NCI-H1436 (cell line): ENCODE measurements around the gene DIS3L2.

Experiments used
- DNase-seq: peaks from one replicate; lab custom pipeline; 2025; lab: John Stamatoyannopoulos, UW

The DIS3L2 gene

GRCh38 chr2:232183279-232183678 is 221.8 kb downstream of the DIS3L2 start:
- DNase-seq = no peak

DNA sequence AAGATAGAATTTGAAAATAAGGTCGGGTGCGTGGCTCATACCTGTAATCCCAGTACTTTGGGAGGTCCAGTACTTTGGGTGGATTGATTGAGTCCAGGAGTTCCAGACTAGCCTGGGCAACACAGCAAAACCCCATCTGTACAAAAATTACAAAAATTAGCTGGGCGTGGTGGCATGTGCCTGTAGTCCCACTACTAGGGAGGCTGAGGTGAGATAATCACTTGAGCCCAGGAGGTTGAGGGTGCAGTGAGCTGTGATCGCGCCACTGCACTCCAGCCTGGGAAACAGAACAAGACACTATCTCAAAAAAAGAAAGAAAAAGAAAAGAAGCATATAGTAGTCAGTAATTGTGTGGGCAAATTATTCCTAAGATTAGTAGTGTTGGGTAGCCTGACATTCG is 222.8 kb downstream of the DIS3L2 start:
- no peak for DNase-seq

DNA sequence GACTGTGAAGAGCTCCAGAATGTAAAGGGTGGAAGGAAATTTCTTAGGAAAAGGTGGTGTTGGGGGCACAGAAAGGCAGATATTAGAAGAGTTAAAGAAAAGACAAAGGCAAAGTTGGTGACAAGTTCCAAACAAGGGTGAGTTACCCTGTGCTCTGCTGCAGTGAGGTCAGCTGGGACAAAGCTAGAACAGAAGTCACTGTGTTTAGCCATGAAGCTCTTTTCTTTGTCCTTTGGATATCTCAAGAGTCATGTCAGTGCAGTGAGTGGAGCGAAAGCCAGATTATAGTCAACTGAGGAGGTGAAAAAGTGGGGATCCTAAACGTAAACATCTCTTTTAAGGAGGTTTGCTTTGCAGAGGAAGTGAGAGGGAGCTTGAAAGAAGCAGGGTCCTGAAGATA is 229.3 kb downstream of the DIS3L2 start:
- no peak for DNase-seq

DNA sequence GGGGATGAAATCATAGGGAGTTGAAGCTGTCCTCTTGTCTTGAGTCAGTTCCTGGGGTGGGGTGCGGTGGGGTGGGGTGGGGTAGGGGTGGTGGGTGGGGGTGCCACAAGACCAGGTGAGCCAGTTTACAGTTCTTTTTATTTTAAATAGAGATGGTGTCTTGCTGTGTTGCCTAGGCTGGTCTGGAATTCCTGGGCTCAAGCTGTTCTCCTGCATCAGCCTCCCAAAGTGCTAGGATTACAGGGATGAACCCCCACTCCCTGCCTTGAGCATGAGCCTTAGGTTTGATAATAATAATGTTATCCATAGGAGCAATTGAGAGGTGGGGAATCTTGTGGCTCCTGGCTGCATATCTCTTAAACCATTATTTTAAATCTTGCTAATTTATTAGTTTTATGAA is 234.0 kb downstream of the DIS3L2 start:
- no peak for DNase-seq

GRCh38 chr2:232196802-232197201 is 235.3 kb downstream of the DIS3L2 start:
- DNase-seq = no peak

DNA sequence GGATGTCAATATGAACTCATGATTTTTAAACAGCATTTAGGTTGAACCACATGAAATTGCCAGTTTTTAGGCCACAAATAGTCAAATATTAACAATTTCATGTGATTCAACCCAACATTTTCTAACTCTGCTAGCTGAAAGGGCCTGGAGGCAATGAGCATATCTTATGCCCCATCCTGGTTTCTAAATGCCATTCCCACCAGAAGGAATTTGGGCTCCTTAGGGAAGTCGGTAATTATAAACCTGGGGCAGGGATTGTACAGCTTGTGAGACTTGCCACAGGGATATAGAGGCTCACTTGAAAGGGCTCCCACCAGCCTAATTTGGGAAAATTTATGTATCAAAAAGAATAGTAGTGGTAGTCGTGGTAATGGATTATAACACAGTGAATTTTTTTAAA is 238.7 kb downstream of the DIS3L2 start:
- DNase-seq = no peak

DNA sequence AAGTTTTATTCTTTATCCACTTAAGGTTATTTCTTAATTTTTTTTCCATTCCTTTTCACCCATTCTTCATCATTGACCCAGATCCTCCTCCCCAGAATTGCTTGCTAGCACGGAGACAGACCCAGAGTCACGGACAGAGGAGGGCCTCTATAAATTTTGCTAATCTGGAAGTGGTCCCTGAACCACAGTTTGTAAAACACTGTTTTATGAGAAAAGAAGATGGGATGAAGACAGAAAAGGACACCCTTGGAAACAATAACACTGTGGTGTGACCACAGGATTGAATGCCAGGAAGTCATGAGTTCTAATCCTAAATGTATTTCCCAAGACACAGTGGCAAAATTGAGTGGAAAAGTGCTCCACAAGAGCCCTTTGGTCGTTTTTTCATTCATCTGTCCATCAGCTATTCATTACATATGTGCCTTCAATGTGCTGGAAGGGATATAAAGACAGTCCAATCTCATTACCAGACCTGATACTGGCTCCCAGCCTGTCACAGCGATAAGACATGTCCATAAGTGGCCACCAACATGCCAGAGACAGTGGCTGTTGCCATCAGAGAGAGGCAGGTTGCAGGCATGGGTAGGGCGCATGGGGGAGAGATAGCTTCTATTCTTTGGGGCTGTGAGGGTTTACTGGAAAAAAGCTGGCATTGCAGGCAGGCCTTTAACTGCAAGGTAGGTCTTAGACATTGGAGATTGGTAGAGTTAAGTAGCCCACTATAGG is 241.8 kb downstream of the DIS3L2 start:
- no peak for DNase-seq

DNA sequence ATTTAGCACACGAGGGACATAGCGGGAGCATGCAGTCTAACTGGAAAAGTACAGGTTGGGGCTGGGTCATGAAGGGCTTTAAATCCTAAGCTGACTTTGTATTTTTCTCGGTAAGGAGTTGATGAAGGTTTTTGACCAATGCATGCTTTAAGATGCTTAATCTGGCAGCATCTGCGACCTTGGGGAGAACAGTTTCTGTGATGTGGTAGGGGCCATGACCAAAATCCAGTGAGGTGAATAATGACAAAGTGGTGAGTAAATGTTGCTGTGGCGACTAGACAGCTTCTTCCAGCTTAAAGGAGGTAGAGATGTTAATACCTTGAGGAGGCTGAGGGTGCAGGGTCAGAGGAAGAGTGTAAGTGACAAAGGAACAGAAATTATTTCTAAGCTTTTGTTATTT is 242.4 kb downstream of the DIS3L2 start:
- DNase-seq = no peak

DNA sequence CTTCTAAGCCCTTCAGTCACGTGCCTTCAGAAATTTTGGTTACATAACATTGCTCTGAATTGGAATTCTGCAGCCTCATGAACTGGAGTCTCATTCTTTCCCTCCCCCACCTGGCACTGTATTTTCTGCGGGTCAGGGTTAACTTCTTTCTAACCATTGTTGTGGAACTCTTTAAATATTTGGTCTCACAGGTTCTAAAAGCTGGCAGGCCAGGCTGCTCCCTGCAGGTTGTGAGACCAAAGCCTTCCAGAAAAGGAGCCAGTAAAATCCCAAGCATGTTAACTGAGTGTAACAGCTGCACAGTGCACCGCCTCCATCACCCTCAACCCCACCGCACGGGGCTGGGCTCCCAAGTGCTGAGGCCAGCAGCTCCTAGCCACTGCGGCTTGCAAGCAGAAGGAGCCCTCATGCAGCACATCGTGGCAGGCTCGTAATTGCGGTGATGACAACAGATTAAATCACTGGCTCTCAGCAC is 243.0 kb downstream of the DIS3L2 start:
- no peak for DNase-seq

DNA sequence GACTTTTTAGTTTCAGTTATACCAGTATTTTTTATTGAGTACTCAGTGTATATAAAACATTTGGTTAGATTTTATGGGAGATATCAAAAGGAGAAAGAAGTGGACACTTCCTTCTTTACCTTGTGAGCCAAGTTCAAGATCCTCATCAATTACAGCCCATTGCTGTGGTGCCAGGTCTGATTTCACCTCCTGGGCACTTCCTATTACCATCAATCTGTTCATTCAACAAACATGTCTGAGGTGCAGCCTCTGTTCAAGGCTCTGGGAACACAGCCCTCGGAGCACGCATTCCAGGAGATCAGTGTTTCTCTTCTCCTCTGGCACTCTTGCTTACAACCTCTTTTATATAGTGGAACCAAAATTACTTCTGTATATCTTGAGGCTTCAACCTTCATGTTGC is 245.7 kb downstream of the DIS3L2 start:
- no peak for DNase-seq

DNA sequence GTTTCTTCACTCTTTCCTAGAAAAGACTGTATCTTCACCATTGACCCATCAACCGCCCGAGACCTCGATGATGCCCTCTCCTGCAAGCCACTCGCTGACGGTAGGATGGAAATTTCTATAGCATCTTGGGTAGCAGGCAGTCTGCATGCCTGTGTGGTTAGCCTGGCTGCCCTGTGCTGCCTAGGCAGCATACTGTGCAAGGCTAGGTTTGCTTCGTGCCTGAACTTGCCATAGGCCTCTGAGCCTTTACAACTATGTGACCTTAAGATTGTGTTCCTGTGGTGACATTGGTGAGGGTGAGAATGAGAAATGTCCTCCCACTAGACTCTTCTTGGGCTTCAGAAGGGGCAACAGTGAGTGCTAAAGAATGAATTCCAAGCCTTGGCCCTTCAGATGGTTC is 248.8 kb downstream of the DIS3L2 start:
- DNase-seq = no peak

DNA sequence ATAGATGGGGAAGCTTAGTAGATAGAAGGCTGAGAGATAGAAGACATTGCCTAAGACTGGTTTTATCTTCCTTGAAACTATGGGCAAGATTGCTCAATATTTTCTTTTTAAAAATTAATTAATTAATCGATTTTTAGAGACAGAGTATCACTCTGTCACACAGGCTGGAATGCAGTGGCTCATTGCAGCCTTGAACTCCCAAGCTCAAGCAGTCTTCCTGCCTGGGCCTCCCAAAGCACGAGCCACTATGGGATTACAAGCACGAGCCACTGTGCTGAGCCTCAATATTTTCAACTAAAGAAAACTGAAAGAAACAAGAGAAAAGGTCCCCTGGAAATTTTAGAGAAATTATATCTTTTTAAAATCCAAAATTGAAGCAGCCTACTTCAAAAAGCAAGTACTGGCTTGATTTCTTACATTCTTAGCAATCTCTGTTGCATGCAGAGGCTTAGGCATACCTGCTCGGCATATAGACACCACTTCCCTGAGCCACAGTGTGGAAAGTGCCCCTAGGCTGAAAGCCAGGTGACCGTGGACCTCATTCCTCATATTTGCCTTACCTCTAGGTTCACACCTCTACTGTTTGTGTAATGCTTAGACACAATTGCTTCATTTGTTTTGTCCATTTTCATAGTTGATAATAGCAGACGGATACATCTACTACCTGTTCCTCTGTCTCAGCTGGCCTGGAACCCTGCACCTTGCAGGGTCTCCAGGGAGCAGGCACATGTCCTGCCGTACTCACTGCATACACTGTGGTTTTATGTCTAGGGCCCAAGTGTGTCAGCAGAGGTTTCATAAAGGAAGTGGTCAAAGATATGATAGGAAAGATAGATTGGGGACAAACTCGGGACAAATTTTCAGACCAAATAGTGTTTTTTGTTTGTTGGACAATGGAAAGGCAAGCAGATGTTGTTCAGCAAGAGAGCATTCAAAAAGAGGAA is 250.5 kb downstream of the DIS3L2 start:
- no peak for DNase-seq

DNA sequence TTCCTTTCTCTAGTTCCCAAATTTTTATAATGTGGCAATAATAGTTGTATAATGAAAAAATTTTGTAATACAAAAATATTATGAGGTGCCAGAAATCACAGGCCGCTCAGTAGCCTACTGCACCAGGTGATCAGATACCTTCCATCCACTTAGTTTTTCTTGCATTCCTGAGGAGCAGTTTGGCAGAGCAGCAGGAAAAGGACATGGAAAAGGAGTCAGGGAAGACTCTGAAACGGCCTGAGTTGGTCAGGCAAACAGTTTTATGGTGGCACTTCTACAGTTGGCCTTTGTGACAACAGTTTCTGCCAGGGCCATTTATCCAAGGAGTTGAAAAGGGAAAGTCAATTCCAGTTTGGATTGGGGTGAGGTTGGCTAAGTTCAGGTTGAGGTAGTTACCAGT is 251.7 kb downstream of the DIS3L2 start:
- DNase-seq = no peak

- DNase-seq = no peak
These were observed 252.5 kb downstream of the DIS3L2 start for GRCh38 chr2:232214053-232214452.

GRCh38 chr2:232216028-232216427 is 254.5 kb downstream of the DIS3L2 start:
- DNase-seq = no peak

DNA sequence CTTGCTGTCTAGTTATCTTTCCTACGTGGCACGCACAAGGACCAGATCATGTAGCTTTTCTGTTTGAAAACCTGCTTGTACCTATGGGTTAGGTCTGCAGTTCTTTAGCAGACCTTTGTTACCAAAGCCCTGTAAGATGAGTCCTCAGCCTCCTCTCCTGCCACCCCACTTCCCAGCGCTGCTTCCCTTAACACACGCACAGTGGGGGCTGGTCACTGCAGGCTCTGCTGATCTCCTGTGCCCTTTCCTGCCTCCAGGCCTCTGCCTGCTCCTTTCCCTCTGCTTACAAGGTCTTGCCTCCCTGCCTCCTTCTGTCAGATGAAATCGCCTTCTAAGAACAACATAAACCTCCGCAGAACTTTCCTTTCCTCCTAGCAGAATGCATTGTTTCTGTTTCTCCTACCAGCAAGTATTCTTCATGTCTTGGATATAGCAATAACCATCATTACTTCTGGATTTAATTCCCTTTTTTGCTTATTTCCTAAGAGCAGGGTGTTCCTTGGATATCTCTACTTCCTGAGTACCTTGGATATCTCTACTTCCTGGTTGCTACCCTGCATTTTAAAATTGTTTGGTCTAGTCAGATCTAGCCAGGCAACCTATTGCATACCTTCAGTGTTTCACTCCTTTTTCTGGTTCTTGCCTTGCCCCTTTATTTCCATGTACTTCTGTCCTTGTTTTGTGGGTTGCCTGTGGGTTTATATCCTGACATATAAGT is 257.4 kb downstream of the DIS3L2 start:
- DNase-seq = no peak

GRCh38 chr2:232219496-232219870 is 258.0 kb downstream of the DIS3L2 start:
- no peak for DNase-seq

DNA sequence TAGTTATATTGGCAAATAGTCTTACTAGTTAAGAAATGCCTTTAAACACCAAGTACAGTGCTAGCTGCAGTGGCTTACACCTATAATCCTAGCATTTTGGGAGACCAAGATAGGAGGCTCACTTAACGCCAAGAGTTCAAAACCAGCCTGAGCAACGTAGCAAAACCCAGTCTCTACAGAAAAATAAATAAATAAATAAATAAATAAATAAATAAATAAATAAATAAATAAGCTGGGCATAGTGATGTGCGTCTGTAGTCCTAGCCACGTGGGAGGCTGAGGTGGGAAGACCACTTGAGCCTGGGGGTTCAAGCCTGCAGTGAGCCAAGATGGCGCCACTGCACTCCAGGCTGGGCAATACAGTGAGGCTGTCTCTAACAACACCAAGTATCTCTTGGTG is 258.4 kb downstream of the DIS3L2 start:
- DNase-seq = no peak

GRCh38 chr2:232225429-232225828 is 263.9 kb downstream of the DIS3L2 start:
- no peak for DNase-seq

DNA sequence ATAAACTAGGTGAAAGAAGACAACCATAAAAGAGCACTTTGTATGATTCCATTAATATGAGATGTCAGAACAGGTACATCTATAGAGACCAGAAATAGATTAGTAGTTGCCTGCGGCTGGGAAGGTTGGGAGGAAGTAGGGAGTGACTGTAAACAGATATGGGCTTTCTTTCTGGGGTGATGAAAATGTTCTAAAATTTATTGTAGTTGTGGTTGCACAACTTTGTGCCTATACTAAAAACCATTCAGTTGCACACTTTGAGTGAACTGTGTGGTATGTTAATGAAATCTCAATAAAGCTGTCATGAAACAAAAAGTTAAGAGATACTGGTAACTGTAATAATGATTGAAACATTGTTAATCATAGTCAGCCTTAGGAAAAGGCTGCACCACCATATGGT is 264.4 kb downstream of the DIS3L2 start:
- no peak for DNase-seq

GRCh38 chr2:232228332-232228731 is 266.8 kb downstream of the DIS3L2 start:
- DNase-seq = no peak
